Activated T-helper 1 cell treated with anti-CD3 and anti-CD28 coated beads, Interleukin-12 subunit alpha, Interleukin-12 subunit beta, Interleukin-2, Interleukin-4 antibody, amounts not matched to agents 30 ng/mL and 10 ng/mL and 1 ng/mL, durations not matched to agents 14 hours and 24 hours and 36 hours (primary cell): ENCODE data around the gene DEFB129. TPM values are rescaled to one million over a fixed set of nuclear protein-coding genes. Genes with fewer than 3 reads are reported as not detected.

Experiments
- DNase-seq: peaks from one replicate; pipeline ENCODE4 v3.0.0; 2021; ENCODE audit warnings: low spot score
- H3K27ac Mint-ChIP-seq: one replicate; pipeline ENCODE4 v1.8.0; 2021; ENCODE audit warnings: mild to moderate bottlenecking, mixed read lengths
- H3K27me3 Mint-ChIP-seq: one replicate; pipeline ENCODE4 v1.8.0; 2022; ENCODE audit warnings: mild to moderate bottlenecking, moderate library complexity, mixed read lengths; ENCODE audit not compliant: insufficient read depth
- H3K36me3 Mint-ChIP-seq: one replicate; pipeline ENCODE4 v1.8.0; 2021; ENCODE audit warnings: low read depth, mixed read lengths
- H3K4me1 Mint-ChIP-seq: one replicate; pipeline ENCODE4 v1.8.0; 2021; ENCODE audit warnings: low read depth, mixed read lengths
- H3K4me3 Mint-ChIP-seq: one replicate; pipeline ENCODE4 v1.8.0; 2021; ENCODE audit warnings: mild to moderate bottlenecking, moderate library complexity, mixed read lengths
- H3K9me3 Mint-ChIP-seq: one replicate; pipeline ENCODE4 v1.8.0; 2021; ENCODE audit warnings: mixed read lengths
- intact Hi-C: fragments of 100-400 bp; cut with micrococcal nuclease; formaldehyde crosslinking; loops from one replicate; pipeline ENCODE4 v1.15.1; 2024
- total RNA-seq: library from RNA; stranded (reverse); gene quantifications from 2 replicates; pipeline ENCODE4 v1.2.3, GENCODE V29; 2022

DEFB129 gene
- total RNA-seq, 1 donor from 2014 or later: not detected

DNA sequence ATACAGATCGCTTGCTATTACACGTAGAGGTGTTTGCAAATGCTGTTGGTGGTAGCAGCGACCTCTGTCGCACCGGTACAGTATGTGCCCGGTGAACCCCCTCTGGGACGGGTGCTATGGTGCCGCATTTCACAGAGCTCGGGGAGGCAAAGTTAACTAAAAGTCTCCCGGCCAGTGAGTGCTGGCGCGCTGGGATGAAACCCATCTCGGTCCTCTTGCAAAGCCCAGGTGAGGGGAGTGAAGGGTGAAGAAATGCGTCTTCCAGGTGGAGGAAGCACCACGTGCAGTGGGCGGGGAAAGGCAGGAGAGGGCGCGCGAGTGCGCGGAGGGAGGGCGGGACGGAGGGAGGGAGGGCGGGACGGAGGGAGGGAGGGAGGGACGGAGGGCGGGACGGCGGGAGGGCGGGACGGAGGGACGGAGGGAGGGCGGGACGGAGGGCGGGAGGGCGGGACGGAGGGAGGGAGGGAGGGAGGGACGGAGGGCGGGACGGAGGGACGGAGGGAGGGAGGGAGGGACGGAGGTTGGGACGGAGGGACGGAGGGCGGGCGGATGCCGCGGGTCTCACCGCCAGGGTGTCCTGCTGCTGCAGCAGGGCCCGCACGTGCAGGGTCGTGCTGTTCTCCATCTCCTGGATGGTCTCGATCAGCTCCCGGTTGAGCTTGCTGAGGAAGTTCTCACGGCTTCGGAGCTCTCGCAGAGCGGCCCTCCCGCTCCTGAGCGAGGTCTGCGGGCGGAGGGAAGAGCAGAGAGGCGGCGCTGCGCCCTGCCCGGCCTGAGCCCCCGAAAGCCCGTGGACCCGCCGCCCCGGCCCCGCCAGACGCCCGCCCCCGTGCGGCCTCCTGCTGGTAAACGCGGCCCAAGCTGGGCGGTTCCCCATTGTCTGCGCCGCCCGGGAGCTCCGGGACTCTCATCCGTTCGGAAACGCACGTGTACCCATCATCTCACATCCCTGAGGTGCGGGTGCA lies 51.8 kb downstream of the DEFB129 start:
- H3K4me3 Mint-ChIP-seq: no peak overlapping the region

More for the DNA sequence above, 51.8 kb downstream of the DEFB129 start:
- Mint-ChIP-seq H3K36me3 (peaks cover 10% of the 10 kb centered on the region), H3K9me3 (no peaks in the 10 kb centered on the region), H3K4me1 (no peaks in the 10 kb centered on the region), H3K27ac (no peak overlapping the region), H3K27me3 (no peaks in the 10 kb centered on the region)
- no peak for DNase-seq
- intact Hi-C loops: no loop called here

Other genes with a start within 250 kb of the DEFB129 start
- not detected in 2 replicates for gene DEFB125, start 139.6 kb upstream of the DEFB129 start, total RNA-seq
- not detected in 2 replicates for gene DEFB126, start 84.7 kb upstream of the DEFB129 start, total RNA-seq
- gene DEFB127, start 69.8 kb upstream of the DEFB129 start, total RNA-seq: not detected in 2 replicates
- gene DEFB128, start 37.5 kb upstream of the DEFB129 start, total RNA-seq: not detected in 2 replicates
- not detected in 2 replicates for gene DEFB132, start 30.5 kb downstream of the DEFB129 start, total RNA-seq
- 4.3 and 4.7 TPM in 2 replicates for gene C20orf96, start 63.5 kb downstream of the DEFB129 start, total RNA-seq
- 25.9 TPM in 2 replicates for gene ZCCHC3, start 70.3 kb downstream of the DEFB129 start, total RNA-seq
- 7.4 and 7.6 TPM in 2 replicates for gene SOX12, start 98.3 kb downstream of the DEFB129 start, total RNA-seq
- 5.1 and 6.5 TPM in 2 replicates for gene NRSN2, start 119.9 kb downstream of the DEFB129 start, total RNA-seq
- gene TRIB3, start 153.5 kb downstream of the DEFB129 start, total RNA-seq: 37.1 and 39.5 TPM in 2 replicates
- 130 and 132 TPM in 2 replicates for gene RBCK1, start 181.0 kb downstream of the DEFB129 start, total RNA-seq
- gene TBC1D20, start 235.3 kb downstream of the DEFB129 start, total RNA-seq: 37.5 and 41.4 TPM in 2 replicates